Endothelial cell of umbilical vein (primary cell): Measurements from ENCODE around the gene SLC9A9. TPM values are rescaled to one million over a fixed set of nuclear protein-coding genes. Genes with fewer than 3 reads are reported as not detected.

ENCODE experiments used
- BruUV-seq: library from RNA; stranded (reverse); fragments of 400-500 nt; replicated peaks from 2 replicates; lab custom pipeline; 2021; lab: Mats Ljungman, UMichigan
- CTCF ChIA-PET: fragments of 300-600, 350-600 bp; sonication (Branson Sonifier 250); formaldehyde crosslinking; loops from one replicate; lab custom pipeline; 2021; ENCODE audit warnings: antibody characterized with exemption, inconsistent platforms; lab: Charles Lee
- POLR2A ChIA-PET: fragments of 300-600, 350-600 bp; sonication (Branson Sonifier 250); formaldehyde crosslinking; loops from one replicate; lab custom pipeline; 2021; ENCODE audit warnings: antibody characterized with exemption, inconsistent platforms; lab: Charles Lee
- DNase-seq: peaks from one replicate; pipeline ENCODE4 v3.0.0-alpha.2; 2011; ENCODE audit warnings: low read depth, low spot score
- FAIRE-seq: peaks from 2 replicates; lab custom pipeline; 2011; peaks lifted over from hg19 to GRCh38; lab: Jason Lieb, UNC
- H2AFZ ChIP-seq: 2 replicates; pipeline ENCODE4 v1.6.0; 2012; ENCODE audit warnings: low read depth, low read length, control low read depth, inconsistent platforms
- H3K27ac ChIP-seq: 2 replicates; pipeline ENCODE4 v1.5.1; 2011; ENCODE audit warnings: low read depth, mild to moderate bottlenecking, control low read depth, low read length, moderate library complexity; ENCODE audit not compliant: insufficient read depth
- H3K27me3 ChIP-seq, 2 experiments: 2 replicates each; pipeline versions ENCODE4 v1.6.0 to v1.6.1; 2011; ENCODE audit warnings: low read length in 2 of 2, mixed read lengths in 1 of 2; ENCODE audit not compliant: control insufficient read depth in 2 of 2, insufficient read depth in 2 of 2
- H3K36me3 ChIP-seq, 2 experiments: 2 replicates in 1 of 2; 3 replicates in 1 of 2; pipeline ENCODE4 v1.5.1; 2011; ENCODE audit warnings: low read length in 2 of 2, mild to moderate bottlenecking in 1 of 2, moderate library complexity in 1 of 2; ENCODE audit not compliant: control insufficient read depth in 2 of 2, insufficient read depth in 2 of 2; ENCODE audit errors: extremely low read depth in 1 of 2
- H3K4me1 ChIP-seq: 3 replicates; pipeline ENCODE4 v1.5.1; 2011; ENCODE audit warnings: mild to moderate bottlenecking, low read length; ENCODE audit not compliant: control insufficient read depth, insufficient read depth; ENCODE audit errors: extremely low read depth
- H3K4me2 ChIP-seq: 2 replicates; pipeline ENCODE4 v1.6.1; 2011; ENCODE audit warnings: low read length, control low read depth, mixed read lengths; ENCODE audit not compliant: insufficient read depth
- H3K4me3 ChIP-seq, 3 experiments: fragments of 200-600 bp in 1 of 3; sonication (generic), shearing (Covaris generic) in 1 of 3; replicated peaks in 1 of 3; 2 replicates each; pipeline ENCODE4 v1.5.1; 2011 to 2016; ENCODE audit warnings: control low read depth in 3 of 3, low read length in 3 of 3, mild to moderate bottlenecking in 2 of 3, inconsistent platforms in 1 of 3, low read depth in 1 of 3, moderate library complexity in 1 of 3; ENCODE audit not compliant: insufficient read depth in 1 of 3
- H3K79me2 ChIP-seq: 2 replicates; pipeline ENCODE4 v1.6.0; 2012; ENCODE audit warnings: low read length, inconsistent platforms; ENCODE audit not compliant: control insufficient read depth, insufficient read depth
- H3K9ac ChIP-seq: replicated peaks from 2 replicates; pipeline ENCODE3; 2011; ENCODE audit warnings: low read length, control low read depth; ENCODE audit not compliant: insufficient read depth; ENCODE audit errors: extremely low read depth
- H3K9me1 ChIP-seq: replicated peaks from 3 replicates; pipeline ENCODE4 v1.6.0; 2011; ENCODE audit warnings: mild to moderate bottlenecking, low read length; ENCODE audit not compliant: control insufficient read depth, insufficient read depth; ENCODE audit errors: extremely low read depth
- H3K9me3 ChIP-seq: replicated peaks from 2 replicates; pipeline ENCODE4 v1.5.1; 2012; ENCODE audit warnings: low read length, inconsistent platforms; ENCODE audit not compliant: control insufficient read depth, insufficient read depth
- H4K20me1 ChIP-seq: replicated peaks from 2 replicates; pipeline ENCODE3; 2011; ENCODE audit warnings: mild to moderate bottlenecking, low read length; ENCODE audit not compliant: control insufficient read depth, insufficient read depth; ENCODE audit errors: extremely low read depth
- CTCF ChIP-seq, 2 donors: IDR thresholded peaks; 1 replicate in 1 of 2; 2 replicates in 1 of 2; pipeline ENCODE4 v1.5.1; 2011; ENCODE audit warnings: low read length in 2 of 2, mild to moderate bottlenecking in 2 of 2, moderate library complexity in 2 of 2, control low read depth in 1 of 2, inconsistent platforms in 1 of 2, low read depth in 1 of 2; ENCODE audit not compliant: insufficient read depth in 1 of 2; ENCODE audit errors: extremely low read depth in 1 of 2
- EZH2 ChIP-seq: IDR thresholded peaks from 2 replicates; pipeline ENCODE4 v1.6.1; 2012; ENCODE audit warnings: borderline replicate concordance, low read depth, mild to moderate bottlenecking, moderate library complexity, low read length, inconsistent platforms; ENCODE audit not compliant: severe bottlenecking
- FOS ChIP-seq: IDR thresholded peaks from 2 replicates; pipeline ENCODE4 v1.6.1; 2011; ENCODE audit warnings: mild to moderate bottlenecking, low read length, moderate library complexity, borderline replicate concordance; ENCODE audit not compliant: insufficient read depth
- GATA2 ChIP-seq: IDR thresholded peaks from 2 replicates; pipeline ENCODE4 v1.7.0; 2011; ENCODE audit warnings: low read depth, mild to moderate bottlenecking, moderate library complexity, mixed read lengths, low read length; ENCODE audit not compliant: insufficient read length, insufficient read depth
- JUN ChIP-seq: IDR thresholded peaks from 2 replicates; pipeline ENCODE4 v1.6.1; 2011; ENCODE audit warnings: borderline replicate concordance, low read depth; ENCODE audit not compliant: insufficient read length, insufficient read depth
- MAX ChIP-seq: IDR thresholded peaks from 2 replicates; pipeline ENCODE4 v1.6.1; 2011; ENCODE audit not compliant: insufficient read depth, insufficient read length
- MYC ChIP-seq: IDR thresholded peaks from one replicate; pipeline ENCODE4 v1.6.1; 2011; ENCODE audit warnings: mild to moderate bottlenecking, low read depth, low read length
- POLR2A ChIP-seq: IDR thresholded peaks from 2 replicates; pipeline ENCODE4 v1.6.1; 2012; ENCODE audit warnings: low read depth, mild to moderate bottlenecking, control low read depth, low read length
- POLR2AphosphoS5 ChIP-seq: IDR thresholded peaks from 2 replicates; pipeline ENCODE4 v1.6.1; 2012; ENCODE audit warnings: low read depth, mild to moderate bottlenecking, control low read depth, low read length, moderate library complexity; ENCODE audit not compliant: insufficient read depth
- dilution Hi-C: fragments of 300-500 bp; cut with MboI; formaldehyde crosslinking; loops from one replicate; pipeline ENCODE4 v1.15.0; 2019; ENCODE audit warnings: low sequenced_read_pairs; ENCODE audit not compliant: extremely low pct_ligation_motif_present
- intact Hi-C: fragments of 100-400 bp; cut with micrococcal nuclease; formaldehyde crosslinking; loops from one replicate; pipeline ENCODE4 v1.10.0; 2022
- polyA plus RNA-seq, 4 experiments: library from polyadenylated mRNA; depleted of rRNA in 3 of 4; stranded (reverse) in 3 of 4; unstranded in 1 of 4; fragments of >200 nt; gene quantifications; 2 replicates each; pipeline versions ENCODE4 v1.2.1 to v1.2.3, GENCODE V29; 2011 to 2012; ENCODE audit warnings: missing spikeins in 1 of 4
- total RNA-seq: library from RNA; stranded (reverse); gene quantifications from 2 replicates; pipeline ENCODE4 v1.2.3, GENCODE V29; 2021

The SLC9A9 gene
- total and polyA plus RNA-seq, 2 donors (not counting 3 experiments of a cell fraction or from before 2014, with no cell fraction given) = 1.5 to 1.8 TPM

GRCh38 chr3:143445118-143445517 lies 403.1 kb downstream of the SLC9A9 start:
- CTCF ChIA-PET = interaction anchor here (1.1 to 4.9 kb wide), 5 partner anchors 12 to 229 kb away, joined by 3 to 21 read pairs (median 6); no protein-coding TSS in a partner anchor
- H3K4me3 ChIP-seq = no peak overlapping the region
- H3K27ac ChIP-seq = peak overlapping the region; percentile 98
- no peak for TF ChIP-seq JUN
- no peak for TF ChIP-seq MAX
- peak overlapping the region; percentile 70 for H3K4me2 ChIP-seq
- peaks cover 25% of the 10 kb centered on the region for H3K4me1 ChIP-seq
- H4K20me1 ChIP-seq = no peaks in the 10 kb centered on the region
- no peaks in the 10 kb centered on the region for H3K36me3 ChIP-seq
- no TSS peak for BruUV-seq
- dilution Hi-C loops (no loop called here), intact Hi-C loops (loop anchor here (10.0 kb wide), 1 partner anchor 320 kb away; no protein-coding TSS in a partner anchor)
- DNase-seq (peak; percentile 25), FAIRE-seq (no peak)
- H2AFZ ChIP-seq = peak overlapping the region; percentile 9
- no peaks in the 10 kb centered on the region for H3K27me3 ChIP-seq
- POLR2A ChIA-PET = no interaction called here
- H3K79me2 ChIP-seq = no peaks in the 10 kb centered on the region
- H3K9ac ChIP-seq = no peak overlapping the region
- no peaks in the 10 kb centered on the region for H3K9me1 ChIP-seq
- no peaks in the 10 kb centered on the region for H3K9me3 ChIP-seq

GRCh38 chr3:143443851-143444331 lies 404.4 kb downstream of the SLC9A9 start:
- peaks cover 25% of the 10 kb centered on the region for H3K4me1 ChIP-seq
- H3K4me3 ChIP-seq = no peak overlapping the region
- no peaks in the 10 kb centered on the region for H3K79me2 ChIP-seq
- H3K4me2 ChIP-seq = peak overlapping the region; percentile 70
- H3K9me3 ChIP-seq = no peaks in the 10 kb centered on the region
- no peaks in the 10 kb centered on the region for H4K20me1 ChIP-seq
- intact Hi-C loops (loop anchor here (1.0 to 10.0 kb wide), 8 partner anchors 113 to 528 kb away; partner anchors contain the start of genes CHST2 and DIPK2A), dilution Hi-C loops (no loop called here)
- no peaks in the 10 kb centered on the region for H3K27me3 ChIP-seq
- FAIRE-seq (peak; percentile 99), DNase-seq (peak; percentile 98)
- no peak overlapping the region for H2AFZ ChIP-seq
- TF ChIP-seq MYC (no peak), CTCF (IDR thresholded peaks at IDR 0.05; ENCODE audit: extremely low read depth in 1 of 2, insufficient read depth in 1 of 2, low read depth in 1 of 2, low read length in 2 of 2) (no peak), POLR2A (peak; percentile 62), MAX (no peak), POLR2AphosphoS5 (peak; percentile 94), GATA2 (peak; percentile 77), EZH2 (no peak), JUN (peak; percentile 96), FOS (peak; percentile 98)
- POLR2A ChIA-PET = interaction anchor here (0.6 kb wide), 1 partner anchor 383 kb away, joined by 3 read pairs; no protein-coding TSS in a partner anchor
- no TSS peak for BruUV-seq
- H3K27ac ChIP-seq = peak overlapping the region; percentile 98
- no peaks in the 10 kb centered on the region for H3K36me3 ChIP-seq
- H3K9me1 ChIP-seq = no peaks in the 10 kb centered on the region
- CTCF ChIA-PET = interaction anchor here (0.9 to 4.9 kb wide), 12 partner anchors 9 to 324 kb away, joined by 3 to 21 read pairs (median 4); partner anchors contain the start of gene CHST2
- H3K9ac ChIP-seq = peak overlapping the region; percentile 22
